HEK293 (cell line): ENCODE results near the gene HMGN3.

Source experiments
- CTCF ChIP-seq: fragments of 450-650 bp; formaldehyde crosslinking; IDR thresholded peaks from 2 replicates; pipeline ENCODE4 v1.5.1; 2016; ENCODE audit warnings: missing biosample characterization, missing genetic modification characterization
- REST ChIP-seq: fragments of 450-650 bp; formaldehyde crosslinking; IDR thresholded peaks from 2 replicates; pipeline ENCODE4 v1.5.1; 2016; ENCODE audit warnings: missing biosample characterization, missing genetic modification characterization
- ZBTB1 ChIP-seq: fragments of 450-650 bp; formaldehyde crosslinking; IDR thresholded peaks from 2 replicates; pipeline ENCODE4 v1.5.1; 2016; ENCODE audit warnings: missing biosample characterization, missing genetic modification characterization
- ZBTB20 ChIP-seq: fragments of 450-650 bp; formaldehyde crosslinking; IDR thresholded peaks from 2 replicates; pipeline ENCODE4 v1.5.1; 2016; ENCODE audit warnings: missing biosample characterization, missing genetic modification characterization
- ZFP37 ChIP-seq: fragments of 450-650 bp; formaldehyde crosslinking; IDR thresholded peaks from 2 replicates; pipeline ENCODE4 v1.5.1; 2016; ENCODE audit warnings: missing biosample characterization, missing genetic modification characterization
- ZNF223 ChIP-seq: fragments of 450-650 bp; formaldehyde crosslinking; IDR thresholded peaks from 2 replicates; pipeline ENCODE4 v1.5.1; 2016; ENCODE audit warnings: missing biosample characterization, missing genetic modification characterization
- ZNF311 ChIP-seq: fragments of 450-650 bp; formaldehyde crosslinking; IDR thresholded peaks from 2 replicates; pipeline ENCODE4 v1.5.1; 2017; ENCODE audit warnings: missing biosample characterization, missing genetic modification characterization, borderline replicate concordance
- TF ChIP-seq, protein P1 (sequence below): fragments of 450-650 bp; formaldehyde crosslinking; IDR thresholded peaks from 2 replicates; pipeline ENCODE4 v1.5.1; 2016; ENCODE audit warnings: missing biosample characterization, missing genetic modification characterization, borderline replicate concordance

DNA sequence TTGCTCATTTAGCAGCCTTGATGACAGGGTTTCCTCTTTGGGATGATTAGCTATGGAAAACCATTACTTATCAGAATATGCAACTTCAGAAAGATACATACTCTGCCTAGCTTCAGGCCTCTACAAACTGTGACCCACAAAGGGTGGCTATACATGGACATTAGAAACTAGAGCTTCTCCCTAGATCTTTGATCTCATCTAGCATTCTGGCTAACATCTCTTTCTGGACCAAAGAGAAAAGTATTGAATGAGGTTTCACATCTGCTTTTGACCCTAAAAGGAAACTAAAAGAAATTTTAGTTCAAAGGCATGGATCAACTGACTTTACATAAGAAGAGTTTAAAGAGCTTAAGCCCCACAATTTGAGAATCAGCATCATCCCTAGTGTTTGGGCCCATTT lies 12.4 kb upstream of the HMGN3 start:
- no peak for TF ChIP-seq CTCF (tag by site-specific recombination)
- TF ChIP-seq ZNF311 (tag by site-specific recombination) = no peak
- no peak for TF ChIP-seq REST (tag by site-specific recombination)
- TF ChIP-seq, protein P1, sequence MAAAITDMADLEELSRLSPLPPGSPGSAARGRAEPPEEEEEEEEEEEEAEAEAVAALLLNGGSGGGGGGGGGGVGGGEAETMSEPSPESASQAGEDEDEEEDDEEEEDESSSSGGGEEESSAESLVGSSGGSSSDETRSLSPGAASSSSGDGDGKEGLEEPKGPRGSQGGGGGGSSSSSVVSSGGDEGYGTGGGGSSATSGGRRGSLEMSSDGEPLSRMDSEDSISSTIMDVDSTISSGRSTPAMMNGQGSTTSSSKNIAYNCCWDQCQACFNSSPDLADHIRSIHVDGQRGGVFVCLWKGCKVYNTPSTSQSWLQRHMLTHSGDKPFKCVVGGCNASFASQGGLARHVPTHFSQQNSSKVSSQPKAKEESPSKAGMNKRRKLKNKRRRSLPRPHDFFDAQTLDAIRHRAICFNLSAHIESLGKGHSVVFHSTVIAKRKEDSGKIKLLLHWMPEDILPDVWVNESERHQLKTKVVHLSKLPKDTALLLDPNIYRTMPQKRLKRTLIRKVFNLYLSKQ (tag by site-specific recombination) = no peak
- TF ChIP-seq ZNF223 (tag by site-specific recombination) = no peak
- no peak for TF ChIP-seq ZFP37 (tag by site-specific recombination)
- no peak for TF ChIP-seq ZBTB20
- TF ChIP-seq ZBTB1 (tag by site-specific recombination) = no peak
